ENCODE measurements around the gene CCDC40. TPM values are rescaled to one million over a fixed set of nuclear protein-coding genes. Genes with fewer than 3 reads are reported as not detected.

Gene CCDC40
- total and polyA plus RNA-seq, 9 of the 15 experiments (the other 6 are each of a cell fraction or from before 2014, with no cell fraction given): 0.07 to 0.33 TPM; not detected in 7

GRCh38 chr17:80147035-80147822 is 110.8 kb downstream of the CCDC40 start, which contains the start of gene EIF4A3 (continued):
- TF ChIP-seq THRAP3 (IDR thresholded peaks at IDR 0.05; ENCODE audit: borderline replicate concordance) (no peak), TRIM28 (IDR thresholded peaks at IDR 0.05) (no peak), ZNF253 (CRISPR knock-in tag; conservative IDR thresholded peaks at IDR 0.05) (no peak), KAT2B (IDR thresholded peaks at IDR 0.05; ENCODE audit: low read depth, low read length) (no peak), TFE3 (CRISPR knock-in tag; IDR thresholded peaks at IDR 0.05) (no peak; the same call in 1 of the 2 replicates), HEY1 (CRISPR knock-in tag; IDR thresholded peaks at IDR 0.05; ENCODE audit: borderline replicate concordance) (no peak), CCNT2 (IDR thresholded peaks at IDR 0.05; ENCODE audit: borderline replicate concordance, extremely low read depth, insufficient read length, low read depth, low read length) (peak; percentile 27), MAFF (IDR thresholded peaks at IDR 0.05; ENCODE audit: low read length) (peak; percentile 60; the same call in 1 of the 2 replicates), FOXA1 (IDR thresholded peaks at IDR 0.05; ENCODE audit: borderline replicate concordance) (no peak), ZBTB43 (CRISPR knock-in tag; IDR thresholded peaks at IDR 0.05) (no peak), ILK (tag; IDR thresholded peaks at IDR 0.05; ENCODE audit: borderline replicate concordance, low read depth) (no peak), E2F6 (IDR thresholded peaks at IDR 0.05; ENCODE audit: borderline replicate concordance in 1 of 2, extremely low read depth in 1 of 2, insufficient read depth in 1 of 2, insufficient read length in 1 of 2, low read depth in 1 of 2, low read length in 1 of 2, poor library complexity in 1 of 2, severe bottlenecking in 1 of 2) (peak in 1 of 2 experiments; percentile 8), GABPB1 (CRISPR knock-in tag; IDR thresholded peaks at IDR 0.05) (no peak; the same call in 1 of the 2 replicates), ZNF639 (CRISPR knock-in tag; conservative IDR thresholded peaks at IDR 0.05 in 1 of 2, IDR thresholded peaks at IDR 0.05 in 1 of 2) (no peak), MCM5 (IDR thresholded peaks at IDR 0.05; ENCODE audit: low read depth) (no peak), CBFA2T2 (conservative IDR thresholded peaks at IDR 0.05) (peak; percentile 17; the same call in 1 of the 2 replicates)

Data from K562 (cell line).